HepG2 (cell line): ENCODE results near the gene ERF. TPM values are rescaled to one million over a fixed set of nuclear protein-coding genes. Genes with fewer than 3 reads are reported as not detected.

ENCODE experiments used
- ADNP ChIP-seq: sonication (generic); formaldehyde crosslinking; IDR thresholded peaks from 2 replicates; pipeline ENCODE4 v1.4.0; 2020; ENCODE audit warnings: missing genetic modification reagents
- HMGXB4 ChIP-seq, 2 experiments: sonication (generic) in 1 of 2; formaldehyde crosslinking in 1 of 2; IDR thresholded peaks; 2 replicates each; pipeline versions ENCODE4 v1.4.0 to v1.6.1; 2018 to 2020; ENCODE audit warnings: missing genetic modification reagents in 2 of 2, borderline replicate concordance in 1 of 2, low read depth in 1 of 2, mild to moderate bottlenecking in 1 of 2, missing biosample characterization in 1 of 2
- KDM1A ChIP-seq: IDR thresholded peaks from 2 replicates; pipeline ENCODE4 v1.6.1; 2016; ENCODE audit warnings: missing compliant biosample characterization
- NFIC ChIP-seq: IDR thresholded peaks from 2 replicates; pipeline ENCODE4 v1.6.1; 2012; ENCODE audit warnings: mild to moderate bottlenecking, low read length, inconsistent platforms
- NONO ChIP-seq, 2 experiments: fragments of 450-650 bp in 1 of 2; sonication (generic) in 1 of 2; formaldehyde crosslinking in 1 of 2; IDR thresholded peaks in 1 of 2; conservative IDR thresholded peaks in 1 of 2; 2 replicates each; pipeline versions ENCODE4 v1.6.1 to v1.8.0; 2017 to 2022; ENCODE audit warnings: mild to moderate bottlenecking in 1 of 2, missing genetic modification reagents in 1 of 2, moderate library complexity in 1 of 2
- RNF2 ChIP-seq: fragments of 450-650 bp; conservative IDR thresholded peaks from 2 replicates; pipeline ENCODE4 v1.6.1; 2016; ENCODE audit warnings: low read depth
- SKI ChIP-seq: fragments of 450-650 bp; IDR thresholded peaks from one replicate; pipeline ENCODE4 v1.6.1; 2018; ENCODE audit warnings: mild to moderate bottlenecking; ENCODE audit not compliant: partially characterized antibody
- SRY ChIP-seq: sonication (generic); formaldehyde crosslinking; IDR thresholded peaks from 2 replicates; pipeline ENCODE4 v1.8.0; 2022; ENCODE audit warnings: mild to moderate bottlenecking, missing genetic modification reagents
- TMF1 ChIP-seq: sonication (generic); formaldehyde crosslinking; IDR thresholded peaks from 2 replicates; pipeline ENCODE4 v1.8.1; 2022; ENCODE audit warnings: low read depth, missing genetic modification reagents
- WIZ ChIP-seq: sonication (generic); formaldehyde crosslinking; IDR thresholded peaks from 2 replicates; pipeline ENCODE4 v1.5.1; 2020; ENCODE audit warnings: mild to moderate bottlenecking, missing genetic modification reagents
- XRCC5 ChIP-seq: fragments of 200-400 bp; formaldehyde crosslinking; optimal IDR thresholded peaks from 2 replicates; pipeline ENCODE3; 2017; ENCODE audit warnings: mild to moderate bottlenecking, low read length
- ZNF12 ChIP-seq: sonication (generic); formaldehyde crosslinking; IDR thresholded peaks from 2 replicates; pipeline ENCODE4 v1.5.0; 2020; ENCODE audit warnings: missing genetic modification reagents
- ZNF274 ChIP-seq: sonication (generic); formaldehyde crosslinking; IDR thresholded peaks from 2 replicates; pipeline ENCODE4 v1.5.1; 2020; ENCODE audit warnings: mild to moderate bottlenecking, missing genetic modification reagents
- ZNF558 ChIP-seq: sonication (generic); formaldehyde crosslinking; IDR thresholded peaks from 2 replicates; pipeline ENCODE4 v1.9.0; 2022; ENCODE audit warnings: mild to moderate bottlenecking, missing genetic modification reagents, borderline replicate concordance
- ZNF570 ChIP-seq: sonication (generic); formaldehyde crosslinking; IDR thresholded peaks from 2 replicates; pipeline ENCODE4 v1.4.0; 2020; ENCODE audit warnings: mild to moderate bottlenecking, missing genetic modification reagents, borderline replicate concordance
- ZNF574 ChIP-seq: sonication (generic); formaldehyde crosslinking; IDR thresholded peaks from 2 replicates; pipeline ENCODE4 v1.4.0; 2020; ENCODE audit warnings: missing genetic modification reagents
- ZNF609 ChIP-seq: sonication (generic); formaldehyde crosslinking; IDR thresholded peaks from 2 replicates; pipeline ENCODE4 v1.4.0; 2020; ENCODE audit warnings: mild to moderate bottlenecking, missing genetic modification reagents, borderline replicate concordance
- ZNF7 ChIP-seq: IDR thresholded peaks from 2 replicates; pipeline ENCODE4 v1.6.1; 2016; ENCODE audit warnings: missing biosample characterization, missing genetic modification reagents
- ZNF766 ChIP-seq: sonication (generic); formaldehyde crosslinking; IDR thresholded peaks from 2 replicates; pipeline ENCODE4 v1.5.0; 2020; ENCODE audit warnings: missing genetic modification reagents, borderline replicate concordance
- polyA plus RNA-seq, 8 experiments: library from polyadenylated mRNA; depleted of rRNA in 3 of 8; stranded (reverse) in 7 of 8; unstranded in 1 of 8; fragments of >200 nt; fragmentation: Illumina TruSeq in 4 of 8; extraction: Trizol in 4 of 8; gene quantifications; 2 replicates each; pipeline versions ENCODE4 v1.2.1 to v1.2.3, GENCODE V29; 2011 to 2016; ENCODE audit warnings: low read depth in 4 of 8, missing spikeins in 1 of 8, mixed read lengths in 1 of 8; ENCODE audit not compliant: insufficient read depth in 1 of 8
- total RNA-seq, 5 experiments: library from RNA; depleted of rRNA; stranded (reverse); fragments of >200 nt; fragmentation: Illumina TruSeq; extraction: Trizol; gene quantifications; 2 replicates each; pipeline ENCODE4 v1.2.3, GENCODE V29; 2016; ENCODE audit warnings: low read depth in 1 of 5

The ERF gene
- total and polyA plus RNA-seq, 2 of the 13 experiments (the other 11 are each of a cell fraction or from before 2014, with no cell fraction given), result 67.1 to 69.9 TPM

- 0 out of 2 replicates have a peak, but pooled peaks have one; percentile 7 for TF ChIP-seq ZNF12 (CRISPR knock-in tag)
- no peak for TF ChIP-seq NONO (IDR thresholded peaks at IDR 0.05)
- 0 out of 2 replicates have a peak, but pooled peaks have one; percentile 40 for TF ChIP-seq NONO (CRISPR knock-in tag; conservative IDR thresholded peaks at IDR 0.05)
- TF ChIP-seq ADNP (CRISPR knock-in tag), result no peak
- TF ChIP-seq RNF2, result no peak
- peak; percentile 42; the same call in 1 of the 2 replicates for TF ChIP-seq ZNF609
- TF ChIP-seq HMGXB4 (CRISPR knock-in tag; IDR thresholded peaks at IDR 0.05; ENCODE audit: borderline replicate concordance in 1 of 2, low read depth in 1 of 2), result peak in 1 of 2 experiments; percentile 52; a peak in 2 of 4 replicates
- TF ChIP-seq ZNF574 (CRISPR knock-in tag), result peak; percentile 7; the same call in 1 of the 2 replicates
- no peak for TF ChIP-seq ZNF7 (CRISPR knock-in tag)
- TF ChIP-seq SRY (CRISPR knock-in tag), result 0 out of 2 replicates have a peak, but pooled peaks have one; percentile 58
- TF ChIP-seq ZNF766 (CRISPR knock-in tag), result no peak
- TF ChIP-seq TMF1 (CRISPR knock-in tag), result no peak
- TF ChIP-seq NFIC, result no peak; the same call in 1 of the 2 replicates
- TF ChIP-seq SKI, result no peak
- peak; percentile 69 for TF ChIP-seq XRCC5
- TF ChIP-seq ZNF274, result 0 out of 2 replicates have a peak, but pooled peaks have one; percentile 52
- peak; percentile 62; the same call in 1 of the 2 replicates for TF ChIP-seq ZNF558
- no peak for TF ChIP-seq ZNF570
- TF ChIP-seq KDM1A (CRISPR knock-in tag), result peak; percentile 11; the same call in 1 of the 2 replicates
- no peak for TF ChIP-seq WIZ (CRISPR knock-in tag)
Measured at GRCh38 chr19:42281827-42282762, 27.2 kb upstream of the ERF start (continued).
